Activated naive CD8-positive, alpha-beta T cell treated with anti-CD3 and anti-CD28 coated beads, Interleukin-2, amount 50 U/mL, for 16 hours (primary cell): ENCODE results near the gene MAMDC2.

ENCODE experiments used
- DNase-seq: peaks from one replicate; pipeline ENCODE4 v3.0.0-alpha.2; 2020; ENCODE audit warnings: low read depth, low spot score

MAMDC2 gene

DNA sequence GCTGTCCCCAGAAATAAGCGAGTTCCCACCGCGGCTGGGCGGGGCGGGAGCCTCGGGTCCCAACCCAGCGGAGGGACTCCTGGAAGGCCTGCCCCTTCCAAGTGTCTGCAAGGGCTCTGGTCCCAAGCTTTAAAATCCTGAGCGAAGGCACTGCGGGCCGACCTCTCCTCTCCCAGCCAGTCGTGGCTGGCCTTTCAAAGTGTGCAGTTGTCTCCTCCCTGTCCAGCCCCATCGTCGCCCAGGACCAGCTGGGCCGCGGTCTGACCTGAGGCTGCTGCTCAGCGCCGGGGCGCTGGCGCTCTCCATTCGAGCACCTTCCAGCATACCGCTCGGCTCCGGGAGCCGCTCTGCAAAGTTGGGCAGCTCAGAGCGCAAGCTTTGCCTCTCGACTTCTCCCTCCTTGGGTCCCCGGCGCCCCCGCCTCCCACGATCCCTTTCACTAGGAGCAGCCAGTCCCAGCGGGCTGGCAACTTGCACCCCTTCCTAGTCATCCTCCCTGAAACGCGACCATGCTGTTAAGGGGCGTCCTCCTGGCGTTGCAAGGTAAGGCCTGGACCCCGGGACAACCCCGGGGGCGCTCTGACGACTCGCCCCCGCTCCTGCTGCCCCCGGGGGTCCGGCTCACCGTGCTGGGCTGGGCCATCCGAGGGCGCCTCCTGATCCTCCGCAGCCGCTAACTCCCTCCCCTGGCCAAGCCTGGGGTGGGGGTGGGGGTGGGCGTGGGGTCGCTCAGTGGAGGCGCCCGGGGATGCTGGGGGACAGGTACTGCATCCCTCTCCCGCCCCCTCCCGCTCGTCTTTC is at the start of gene MAMDC2:
Gene MAMDC2 (plus strand): TSS at position 160 of the 801 bp plus-strand sequence. CDS start 350 bp downstream, at position 510.
- DNase-seq: no peak

DNA sequence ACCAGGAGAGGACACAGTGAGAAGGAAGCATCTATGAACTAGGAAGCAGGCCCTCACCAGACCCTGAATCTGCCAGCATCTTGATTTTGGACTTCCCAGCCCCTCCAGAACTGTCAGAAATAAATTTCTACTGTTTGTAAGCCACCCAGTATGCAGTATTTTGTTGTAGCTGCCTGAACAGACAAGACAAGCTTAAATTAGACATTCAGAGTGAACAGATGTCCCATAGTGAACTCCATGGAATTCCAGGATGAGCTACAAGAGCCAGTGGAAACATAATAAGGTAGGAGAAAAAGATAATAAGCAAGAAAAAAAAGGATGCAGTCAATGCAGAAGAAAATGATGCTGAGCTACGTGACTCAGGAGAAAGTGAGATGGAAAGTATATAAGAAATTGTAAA is 47.8 kb upstream of the MAMDC2 start:
- no peak for DNase-seq

DNA sequence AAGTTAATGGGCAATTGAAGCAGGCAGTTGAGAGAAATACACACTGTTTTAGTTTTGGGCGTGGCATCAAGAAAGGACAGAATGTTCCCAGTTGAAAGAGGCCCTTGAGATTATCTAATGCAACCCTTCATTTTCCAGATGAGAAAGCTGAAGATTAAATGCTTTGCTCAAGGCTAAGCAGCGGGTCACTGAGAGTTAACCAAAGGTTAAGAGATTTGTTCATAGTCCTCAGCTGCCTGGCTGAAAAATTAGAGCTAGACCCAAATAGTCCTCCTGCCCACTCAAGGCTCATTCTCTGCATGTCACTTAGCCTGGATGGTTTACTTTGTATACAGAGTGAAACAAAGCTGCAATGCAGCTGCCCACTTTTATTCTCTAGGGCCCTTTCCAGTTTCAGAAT is 46.7 kb upstream of the MAMDC2 start:
- no peak for DNase-seq

DNA sequence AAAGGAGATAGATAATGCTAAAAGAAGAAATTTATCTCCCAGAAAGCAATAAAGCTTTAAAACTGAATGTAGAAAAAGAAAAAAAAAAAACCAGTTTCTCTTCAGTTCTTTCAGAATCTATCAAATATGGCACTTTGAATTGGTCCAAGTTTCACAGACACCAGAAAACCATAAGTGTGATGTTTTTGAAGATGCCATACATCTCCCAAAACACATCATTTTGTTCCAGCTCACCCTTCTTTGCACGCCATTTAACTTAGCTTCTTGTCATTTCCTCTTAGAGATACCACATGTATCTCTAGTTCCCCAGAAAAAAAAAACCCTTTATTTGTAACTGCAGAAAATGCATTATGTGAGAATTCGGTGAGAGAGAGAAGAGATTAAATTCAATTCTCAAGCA is 46.1 kb upstream of the MAMDC2 start:
- DNase-seq: no peak

- no peak for DNase-seq
These were observed 44.3 kb upstream of the MAMDC2 start for GRCh38 chr9:69999315-69999714.

DNA sequence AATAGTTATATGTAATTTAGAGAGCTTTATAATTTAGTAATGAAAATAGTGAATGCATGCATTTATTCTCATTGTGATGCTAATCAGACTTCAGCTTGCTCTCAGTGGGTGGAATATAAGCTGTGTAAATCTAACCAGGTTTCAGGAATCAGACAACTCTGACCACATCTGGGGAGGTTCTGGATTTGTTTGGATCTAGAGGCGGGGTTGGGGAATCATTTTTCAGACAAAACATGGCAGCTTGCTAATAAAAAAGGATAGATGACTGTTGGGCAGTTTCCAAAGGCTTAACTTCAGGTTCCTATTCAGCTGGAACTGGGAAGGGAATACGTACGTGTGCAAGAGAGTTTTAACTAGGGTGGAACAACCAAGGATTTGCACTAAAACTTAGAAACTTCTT is 43.2 kb upstream of the MAMDC2 start:
- no peak for DNase-seq

DNA sequence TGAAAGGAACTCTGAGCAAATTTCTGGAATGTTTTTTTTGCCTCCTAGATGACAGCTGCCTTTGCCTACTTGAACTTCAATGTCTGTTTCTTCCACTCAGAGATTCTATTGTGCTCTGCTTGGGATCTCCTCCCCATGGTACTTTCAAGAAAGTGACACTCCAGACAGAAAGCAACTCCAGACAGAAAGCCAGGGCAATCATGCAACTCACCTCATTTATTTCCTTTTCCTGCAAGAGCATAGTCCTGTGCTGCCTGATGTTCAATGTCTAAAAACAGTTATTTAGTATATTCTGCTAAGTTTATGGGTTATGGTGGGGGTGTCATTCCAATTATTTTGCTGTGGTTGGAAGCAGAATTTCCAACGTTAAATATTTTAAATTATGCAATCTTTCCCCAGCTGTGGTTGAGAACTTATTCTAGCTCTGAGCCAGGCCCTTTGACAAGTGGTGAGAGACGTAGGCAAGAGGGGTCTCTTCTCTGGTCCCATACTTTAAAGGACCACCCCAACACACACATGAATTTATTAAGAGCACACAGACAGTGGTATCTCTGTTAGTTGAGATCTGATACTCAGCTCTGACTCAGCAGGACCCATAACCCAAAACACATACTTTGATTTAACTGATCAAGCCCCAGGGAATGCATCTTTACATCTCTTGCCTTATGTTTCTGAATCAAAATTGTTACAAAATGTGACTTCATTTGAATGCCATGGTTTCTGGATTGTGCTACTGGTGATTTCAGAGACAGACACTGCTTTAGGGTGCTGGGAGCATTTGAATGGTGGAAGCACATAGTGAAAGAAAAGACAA is 39.5 kb upstream of the MAMDC2 start:
- DNase-seq: no peak

DNA sequence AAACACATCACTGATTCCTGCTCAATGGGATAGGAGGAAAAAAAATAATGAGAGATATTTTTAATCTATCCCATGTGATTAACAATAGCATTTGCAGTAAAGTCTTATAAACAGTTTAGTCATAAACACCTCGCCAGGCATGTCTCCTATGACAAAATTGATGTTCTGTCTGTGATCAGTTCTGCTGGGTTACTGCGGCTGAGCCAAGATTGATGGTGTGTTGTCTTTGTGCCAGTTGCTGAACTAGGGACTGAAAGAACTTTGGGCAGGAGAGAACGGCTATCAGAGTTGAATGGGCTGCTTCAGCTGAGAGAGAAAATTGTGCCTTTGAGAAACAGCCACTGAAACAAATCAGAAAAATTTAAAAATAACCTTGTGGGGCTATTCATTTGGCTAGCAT is 37.3 kb upstream of the MAMDC2 start:
- no peak for DNase-seq

DNA sequence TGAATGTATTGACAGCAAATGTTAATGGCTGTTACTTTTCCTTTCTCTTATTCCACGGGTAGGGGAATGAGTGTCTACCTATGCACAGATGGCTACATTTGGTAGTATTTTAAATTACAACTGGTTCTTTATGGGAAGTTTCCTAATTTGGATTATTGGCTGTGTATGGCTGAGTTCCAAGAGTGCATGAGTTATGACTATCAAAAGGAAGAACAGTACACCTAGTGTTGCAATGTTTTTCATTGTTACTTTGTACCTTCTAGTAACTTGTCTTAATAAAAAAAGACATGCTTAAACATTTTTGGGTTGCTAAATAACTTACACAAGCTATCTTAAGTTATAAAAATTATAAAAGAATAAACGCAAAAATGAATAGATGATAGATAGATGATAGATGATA is 35.8 kb upstream of the MAMDC2 start:
- no peak for DNase-seq

DNA sequence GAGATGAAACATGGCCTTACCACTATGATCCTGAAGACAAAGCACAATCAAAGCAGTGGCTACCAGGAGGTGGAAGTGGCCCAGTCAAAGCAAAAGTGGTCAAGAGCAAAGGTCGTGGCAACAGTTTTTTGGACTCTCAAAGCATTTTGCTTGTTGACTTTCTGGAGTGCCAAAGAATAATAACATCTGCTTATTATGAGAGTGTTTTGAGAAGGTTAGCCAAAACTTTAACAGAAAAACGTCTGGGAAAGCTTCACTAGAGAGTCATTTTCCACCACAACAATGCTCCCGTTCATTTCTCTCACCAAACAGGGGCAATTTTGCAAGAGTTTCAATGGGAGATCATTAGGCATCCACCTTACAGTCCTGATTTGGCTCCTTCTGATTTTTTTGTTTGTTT is 33.6 kb upstream of the MAMDC2 start:
- DNase-seq: no peak

- no peak for DNase-seq
These were observed 32.3 kb upstream of the MAMDC2 start for GRCh38 chr9:70011366-70011765.

DNA sequence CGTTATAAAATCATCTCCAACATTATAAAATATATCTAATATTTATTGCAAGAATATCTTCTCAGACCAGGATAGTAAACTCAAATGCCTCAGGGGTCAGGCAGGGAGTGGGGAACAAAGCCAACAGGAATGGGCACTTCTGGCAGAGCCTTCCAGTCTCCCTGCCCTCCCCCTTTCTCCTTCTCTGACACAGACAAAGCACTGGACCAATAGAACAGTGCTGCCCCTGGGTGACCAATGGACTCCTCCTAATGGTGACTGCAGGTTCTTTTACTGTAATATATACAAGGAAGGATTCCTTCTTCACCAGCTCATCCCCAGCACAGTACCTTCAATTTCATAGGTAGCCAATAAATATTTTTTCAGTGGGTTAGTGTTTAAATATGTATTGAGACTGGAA is 31.1 kb upstream of the MAMDC2 start:
- no peak for DNase-seq

DNA sequence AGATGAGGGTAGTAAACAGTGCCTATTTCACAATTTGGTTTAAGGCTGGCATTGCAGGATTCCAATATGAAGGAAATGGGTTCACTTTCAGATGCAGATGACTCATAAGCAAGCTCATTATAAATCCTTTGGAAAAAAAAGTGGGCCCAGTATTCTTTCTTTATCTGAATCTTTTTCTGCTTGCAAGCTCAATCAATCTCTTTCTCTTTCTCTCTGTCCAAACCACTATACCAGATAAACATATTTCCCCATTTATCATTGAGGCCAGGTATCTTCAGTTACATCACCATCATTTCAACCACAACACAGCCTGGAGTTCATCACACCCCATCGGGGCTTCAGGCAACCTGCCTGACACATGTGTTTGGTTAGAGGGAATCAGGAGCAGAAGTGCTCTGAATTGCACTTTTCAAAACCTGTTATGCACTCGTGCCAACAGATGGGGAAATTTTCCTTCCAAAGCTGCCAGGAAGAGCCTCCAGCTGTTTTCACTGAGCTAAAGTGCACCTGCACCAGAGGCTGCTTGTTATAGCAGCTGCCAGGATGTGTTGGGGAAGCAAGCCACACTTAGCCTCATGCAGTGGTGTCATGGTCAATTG is 30.0 kb upstream of the MAMDC2 start:
- DNase-seq: no peak

GRCh38 chr9:70015099-70015498 is 28.5 kb upstream of the MAMDC2 start:
- no peak for DNase-seq

DNA sequence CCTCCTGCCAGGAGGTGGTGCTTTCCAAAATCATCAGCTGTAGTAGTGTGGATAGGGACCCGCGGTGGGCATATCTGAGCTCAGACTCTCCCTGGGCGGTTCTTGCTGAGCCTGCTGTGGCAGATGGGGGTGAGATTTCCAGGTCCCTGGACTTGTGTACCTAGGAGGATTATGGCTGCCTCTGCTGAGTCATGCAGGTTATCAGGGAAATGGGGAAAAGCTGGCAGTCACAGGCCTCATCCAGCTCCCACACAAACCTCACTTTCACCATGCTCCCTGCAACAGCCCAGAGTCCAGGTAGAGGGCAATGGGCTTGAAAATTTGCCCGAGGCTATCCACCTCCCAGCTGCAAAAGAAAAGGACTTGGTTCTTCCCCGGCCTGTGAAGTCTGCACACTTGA is 23.4 kb upstream of the MAMDC2 start:
- DNase-seq: no peak

- DNase-seq: no peak
These were observed 22.6 kb upstream of the MAMDC2 start for GRCh38 chr9:70020991-70021571.

DNA sequence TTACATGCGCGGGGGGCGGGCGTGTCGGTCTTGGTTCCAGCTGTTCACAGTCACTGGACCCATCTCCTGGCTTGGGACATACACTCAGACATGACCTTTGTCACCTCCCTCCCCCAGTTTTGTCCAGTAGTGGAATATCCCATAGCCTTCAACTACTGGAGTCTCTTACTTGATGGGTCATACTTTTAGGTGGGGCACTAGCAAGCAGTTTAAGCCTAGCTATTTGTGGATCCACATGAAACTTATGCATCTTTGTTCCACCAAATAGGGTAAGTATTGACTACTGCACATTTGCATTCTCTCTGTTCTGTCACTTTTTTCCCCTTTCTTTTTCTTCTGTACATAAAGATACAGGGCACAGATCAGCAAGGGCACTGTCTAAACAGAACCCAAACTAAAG is 15.4 kb upstream of the MAMDC2 start:
- no peak for DNase-seq

GRCh38 chr9:70030156-70030555 is 13.5 kb upstream of the MAMDC2 start:
- no peak for DNase-seq

DNA sequence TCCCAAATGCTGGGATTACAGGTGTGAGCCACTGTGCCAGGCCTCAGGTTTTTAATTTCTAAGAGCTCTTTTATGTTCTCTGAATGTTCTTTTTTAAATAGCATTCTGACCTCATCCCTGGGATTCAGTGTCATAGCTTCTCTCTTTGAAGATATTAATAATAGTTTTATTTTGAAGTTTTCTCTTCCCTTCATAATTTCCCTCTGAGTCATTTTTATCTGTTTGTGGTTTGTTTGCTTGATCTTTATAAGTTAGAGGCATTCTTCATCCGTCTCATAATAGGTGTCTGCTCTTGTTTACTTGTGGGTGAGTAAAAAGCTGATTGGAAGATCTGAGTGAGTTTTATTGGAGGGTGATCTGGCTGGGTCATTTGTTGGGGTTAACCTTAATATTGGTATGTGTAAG is 12.5 kb upstream of the MAMDC2 start:
- DNase-seq: no peak

GRCh38 chr9:70034271-70034711 is 9.4 kb upstream of the MAMDC2 start:
- no peak for DNase-seq

- no peak for DNase-seq
These were observed 8.0 kb upstream of the MAMDC2 start for GRCh38 chr9:70035691-70036090.

- DNase-seq: no peak
These were observed 7.0 kb upstream of the MAMDC2 start for GRCh38 chr9:70036641-70037040.
